ENCODE results near the gene CCDC68.

The CCDC68 gene

DNA sequence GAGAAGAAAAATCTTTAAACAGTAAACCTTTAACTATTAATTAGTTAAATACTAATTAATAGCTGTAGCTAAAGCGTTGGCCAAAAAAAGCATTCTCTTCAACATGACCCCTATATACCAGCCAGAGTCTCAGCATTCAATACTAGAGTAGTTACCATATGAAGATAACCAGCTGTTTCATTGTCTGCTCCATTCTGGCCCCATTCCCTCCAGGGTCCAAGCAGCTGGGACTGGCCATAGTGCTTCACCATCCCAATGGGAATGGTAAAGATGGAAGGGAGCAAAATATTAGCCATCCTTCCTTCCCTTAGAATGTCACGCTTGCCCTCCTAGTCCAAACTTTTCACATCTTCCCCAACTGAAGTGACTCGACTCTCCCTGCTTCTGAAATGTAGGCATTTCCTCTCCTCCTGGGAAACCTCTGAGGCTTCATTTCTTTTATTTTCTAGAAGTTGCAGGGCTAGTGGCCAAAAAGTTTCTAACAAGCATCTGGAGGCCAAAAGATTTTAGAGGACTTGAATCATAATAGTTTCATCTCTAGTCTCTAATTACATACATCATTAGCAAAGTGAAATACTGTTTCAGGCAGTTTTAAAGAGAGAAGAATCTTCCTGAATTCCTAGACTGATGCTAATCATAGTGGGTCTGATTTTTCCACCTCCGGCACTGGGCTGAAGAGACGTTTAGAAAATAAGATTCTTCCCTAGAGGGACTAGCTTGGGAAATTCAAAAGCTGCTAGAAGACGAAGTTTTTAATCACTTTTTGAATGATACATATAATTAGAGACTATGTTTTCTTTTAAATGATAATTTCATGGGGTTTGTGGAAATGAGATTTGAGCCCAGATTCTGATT, 52.7 kb downstream of the CCDC68 start:
- no peaks in the 10 kb centered on the region for H3K36me3 ChIP-seq (ENCODE audit: control insufficient read depth, insufficient read depth, low read length)
- no peak overlapping the region for H3K27ac ChIP-seq (ENCODE audit: insufficient read depth, low read length, poor library complexity, severe bottlenecking)
- no peaks in the 10 kb centered on the region for H3K4me1 ChIP-seq (ENCODE audit: control insufficient read depth, insufficient read depth, low read length, poor library complexity, severe bottlenecking)
- H3K27me3 ChIP-seq (replicated peaks; ENCODE audit: control insufficient read depth, insufficient read depth, low read length, poor library complexity, severe bottlenecking), result no peaks in the 10 kb centered on the region
- H3K4me3 ChIP-seq (ENCODE audit: insufficient read depth, low read depth, low read length, poor library complexity, severe bottlenecking), result no peak overlapping the region
- H3K9me3 ChIP-seq (ENCODE audit: control insufficient read depth, low read length), result no peaks in the 10 kb centered on the region
- no peak for DNase-seq

DNA sequence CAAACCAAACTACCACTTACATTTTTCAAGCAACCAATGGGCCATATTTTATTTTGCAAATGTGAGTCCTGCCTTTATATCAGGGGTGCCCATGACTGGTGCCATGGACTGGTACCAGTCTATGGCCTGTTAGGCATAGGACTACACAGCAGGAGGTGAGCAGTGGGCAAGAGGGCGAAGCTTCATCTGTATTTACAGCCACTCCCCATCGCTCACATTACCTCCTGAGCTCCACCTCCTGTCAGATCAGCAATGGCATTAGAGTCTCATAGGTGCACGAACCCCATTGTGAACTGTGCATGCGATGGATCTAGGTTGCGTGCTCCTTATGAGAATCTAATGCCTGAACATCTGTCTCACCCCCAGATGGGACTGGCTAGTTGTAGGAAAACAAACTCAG, 53.6 kb downstream of the CCDC68 start:
- Histone ChIP-seq H3K4me1 (ENCODE audit: control insufficient read depth, insufficient read depth, low read length, poor library complexity, severe bottlenecking) (no peaks in the 10 kb centered on the region), H3K9me3 (ENCODE audit: control insufficient read depth, low read length) (no peaks in the 10 kb centered on the region), H3K27me3 (replicated peaks; ENCODE audit: control insufficient read depth, insufficient read depth, low read length, poor library complexity, severe bottlenecking) (no peaks in the 10 kb centered on the region), H3K36me3 (ENCODE audit: control insufficient read depth, insufficient read depth, low read length) (no peaks in the 10 kb centered on the region), H3K4me3 (ENCODE audit: insufficient read depth, low read depth, low read length, poor library complexity, severe bottlenecking) (no peak overlapping the region), H3K27ac (ENCODE audit: insufficient read depth, low read length, poor library complexity, severe bottlenecking) (no peak overlapping the region)
- DNase-seq, result no peak

DNA sequence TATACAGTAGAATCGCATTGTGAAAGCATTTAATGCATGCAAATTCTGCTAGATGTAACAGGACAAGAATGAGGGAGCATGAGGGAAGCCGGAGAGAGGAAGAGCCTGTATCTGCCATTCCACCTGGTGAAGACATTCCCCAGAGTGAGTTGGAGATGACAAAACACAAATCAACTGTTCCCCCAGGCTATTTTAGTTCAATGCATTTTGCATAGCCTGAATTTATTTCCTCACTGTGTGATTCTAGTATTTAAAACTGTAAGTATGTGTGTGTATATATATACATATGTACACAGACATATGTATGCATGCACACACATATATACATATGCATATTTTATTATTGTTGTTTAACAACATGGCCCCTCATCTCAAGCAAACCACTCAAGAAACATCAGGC, 54.7 kb downstream of the CCDC68 start:
- no peaks in the 10 kb centered on the region for H3K9me3 ChIP-seq (ENCODE audit: control insufficient read depth, low read length)
- H3K27ac ChIP-seq (ENCODE audit: insufficient read depth, low read length, poor library complexity, severe bottlenecking), result no peak overlapping the region
- H3K4me1 ChIP-seq (ENCODE audit: control insufficient read depth, insufficient read depth, low read length, poor library complexity, severe bottlenecking), result no peaks in the 10 kb centered on the region
- H3K27me3 ChIP-seq (replicated peaks; ENCODE audit: control insufficient read depth, insufficient read depth, low read length, poor library complexity, severe bottlenecking), result no peaks in the 10 kb centered on the region
- H3K4me3 ChIP-seq (ENCODE audit: insufficient read depth, low read depth, low read length, poor library complexity, severe bottlenecking), result no peak overlapping the region
- H3K36me3 ChIP-seq (ENCODE audit: control insufficient read depth, insufficient read depth, low read length), result no peaks in the 10 kb centered on the region
- no peak for DNase-seq

GRCh38 chr18:54900290-54900689, 59.0 kb downstream of the CCDC68 start:
- no peak overlapping the region for H3K4me3 ChIP-seq (ENCODE audit: insufficient read depth, low read depth, low read length, poor library complexity, severe bottlenecking)
- no peaks in the 10 kb centered on the region for H3K36me3 ChIP-seq (ENCODE audit: control insufficient read depth, insufficient read depth, low read length)
- no peak overlapping the region for H3K27ac ChIP-seq (ENCODE audit: insufficient read depth, low read length, poor library complexity, severe bottlenecking)
- H3K27me3 ChIP-seq (replicated peaks; ENCODE audit: control insufficient read depth, insufficient read depth, low read length, poor library complexity, severe bottlenecking), result no peaks in the 10 kb centered on the region
- no peaks in the 10 kb centered on the region for H3K4me1 ChIP-seq (ENCODE audit: control insufficient read depth, insufficient read depth, low read length, poor library complexity, severe bottlenecking)
- DNase-seq, result no peak
- H3K9me3 ChIP-seq (ENCODE audit: control insufficient read depth, low read length), result no peaks in the 10 kb centered on the region

GRCh38 chr18:54899500-54899899, 59.8 kb downstream of the CCDC68 start:
- no peaks in the 10 kb centered on the region for H3K27me3 ChIP-seq (replicated peaks; ENCODE audit: control insufficient read depth, insufficient read depth, low read length, poor library complexity, severe bottlenecking)
- H3K4me3 ChIP-seq (ENCODE audit: insufficient read depth, low read depth, low read length, poor library complexity, severe bottlenecking), result no peak overlapping the region
- H3K27ac ChIP-seq (ENCODE audit: insufficient read depth, low read length, poor library complexity, severe bottlenecking), result no peak overlapping the region
- no peaks in the 10 kb centered on the region for H3K36me3 ChIP-seq (ENCODE audit: control insufficient read depth, insufficient read depth, low read length)
- no peaks in the 10 kb centered on the region for H3K4me1 ChIP-seq (ENCODE audit: control insufficient read depth, insufficient read depth, low read length, poor library complexity, severe bottlenecking)
- H3K9me3 ChIP-seq (ENCODE audit: control insufficient read depth, low read length), result no peaks in the 10 kb centered on the region
- DNase-seq, result no peak

- Histone ChIP-seq H3K27ac (ENCODE audit: insufficient read depth, low read length, poor library complexity, severe bottlenecking) (no peak overlapping the region), H3K4me1 (ENCODE audit: control insufficient read depth, insufficient read depth, low read length, poor library complexity, severe bottlenecking) (no peaks in the 10 kb centered on the region), H3K27me3 (replicated peaks; ENCODE audit: control insufficient read depth, insufficient read depth, low read length, poor library complexity, severe bottlenecking) (no peaks in the 10 kb centered on the region), H3K4me3 (ENCODE audit: insufficient read depth, low read depth, low read length, poor library complexity, severe bottlenecking) (no peak overlapping the region), H3K9me3 (ENCODE audit: control insufficient read depth, low read length) (no peaks in the 10 kb centered on the region), H3K36me3 (ENCODE audit: control insufficient read depth, insufficient read depth, low read length) (no peaks in the 10 kb centered on the region)
- no peak for DNase-seq
Measured at GRCh38 chr18:54888933-54889332, 70.3 kb downstream of the CCDC68 start.

- no peak for DNase-seq
- Histone ChIP-seq H3K4me3 (ENCODE audit: insufficient read depth, low read depth, low read length, poor library complexity, severe bottlenecking) (no peak overlapping the region), H3K4me1 (ENCODE audit: control insufficient read depth, insufficient read depth, low read length, poor library complexity, severe bottlenecking) (no peaks in the 10 kb centered on the region), H3K27me3 (replicated peaks; ENCODE audit: control insufficient read depth, insufficient read depth, low read length, poor library complexity, severe bottlenecking) (no peaks in the 10 kb centered on the region), H3K36me3 (ENCODE audit: control insufficient read depth, insufficient read depth, low read length) (no peaks in the 10 kb centered on the region), H3K27ac (ENCODE audit: insufficient read depth, low read length, poor library complexity, severe bottlenecking) (no peak overlapping the region), H3K9me3 (ENCODE audit: control insufficient read depth, low read length) (no peaks in the 10 kb centered on the region)
Measured at GRCh38 chr18:54888378-54888777, 70.9 kb downstream of the CCDC68 start.

- H3K4me1 ChIP-seq (ENCODE audit: control insufficient read depth, insufficient read depth, low read length, poor library complexity, severe bottlenecking), result no peaks in the 10 kb centered on the region
- H3K27ac ChIP-seq (ENCODE audit: insufficient read depth, low read length, poor library complexity, severe bottlenecking), result no peak overlapping the region
- no peak overlapping the region for H3K4me3 ChIP-seq (ENCODE audit: insufficient read depth, low read depth, low read length, poor library complexity, severe bottlenecking)
- no peak for DNase-seq
- H3K9me3 ChIP-seq (ENCODE audit: control insufficient read depth, low read length), result no peaks in the 10 kb centered on the region
- no peaks in the 10 kb centered on the region for H3K36me3 ChIP-seq (ENCODE audit: control insufficient read depth, insufficient read depth, low read length)
- H3K27me3 ChIP-seq (replicated peaks; ENCODE audit: control insufficient read depth, insufficient read depth, low read length, poor library complexity, severe bottlenecking), result no peaks in the 10 kb centered on the region
Measured at GRCh38 chr18:54883816-54884604, 75.3 kb downstream of the CCDC68 start.

DNA sequence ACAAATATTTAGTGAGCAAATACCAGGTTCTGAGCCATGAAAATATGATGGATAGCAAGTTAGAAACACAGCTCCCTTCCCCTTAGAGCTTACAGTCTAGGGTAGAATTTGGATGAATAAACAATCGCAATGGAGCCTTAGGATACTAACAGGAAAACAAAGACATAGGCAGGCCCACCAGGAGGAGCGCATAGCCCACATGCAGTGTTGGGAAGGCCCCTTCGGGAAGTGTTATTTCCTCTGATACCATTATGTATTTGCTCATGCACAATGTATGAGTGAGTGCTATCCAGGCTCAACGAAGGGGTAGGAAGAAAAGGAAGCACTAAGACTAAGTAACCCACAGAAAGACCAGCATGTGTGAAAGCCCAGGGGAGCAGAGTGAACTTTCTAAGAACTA, 76.9 kb downstream of the CCDC68 start:
- no peaks in the 10 kb centered on the region for H3K4me1 ChIP-seq (ENCODE audit: control insufficient read depth, insufficient read depth, low read length, poor library complexity, severe bottlenecking)
- DNase-seq, result no peak
- H3K27me3 ChIP-seq (replicated peaks; ENCODE audit: control insufficient read depth, insufficient read depth, low read length, poor library complexity, severe bottlenecking), result no peaks in the 10 kb centered on the region
- no peak overlapping the region for H3K4me3 ChIP-seq (ENCODE audit: insufficient read depth, low read depth, low read length, poor library complexity, severe bottlenecking)
- no peak overlapping the region for H3K27ac ChIP-seq (ENCODE audit: insufficient read depth, low read length, poor library complexity, severe bottlenecking)
- H3K36me3 ChIP-seq (ENCODE audit: control insufficient read depth, insufficient read depth, low read length), result no peaks in the 10 kb centered on the region
- no peaks in the 10 kb centered on the region for H3K9me3 ChIP-seq (ENCODE audit: control insufficient read depth, low read length)

GRCh38 chr18:54881229-54881768, 78.0 kb downstream of the CCDC68 start:
- DNase-seq, result no peak
- no peak overlapping the region for H3K4me3 ChIP-seq (ENCODE audit: insufficient read depth, low read depth, low read length, poor library complexity, severe bottlenecking)
- H3K9me3 ChIP-seq (ENCODE audit: control insufficient read depth, low read length), result no peaks in the 10 kb centered on the region
- no peak overlapping the region for H3K27ac ChIP-seq (ENCODE audit: insufficient read depth, low read length, poor library complexity, severe bottlenecking)
- H3K4me1 ChIP-seq (ENCODE audit: control insufficient read depth, insufficient read depth, low read length, poor library complexity, severe bottlenecking), result no peaks in the 10 kb centered on the region
- H3K36me3 ChIP-seq (ENCODE audit: control insufficient read depth, insufficient read depth, low read length), result no peaks in the 10 kb centered on the region
- H3K27me3 ChIP-seq (replicated peaks; ENCODE audit: control insufficient read depth, insufficient read depth, low read length, poor library complexity, severe bottlenecking), result no peaks in the 10 kb centered on the region

Measured in effector memory CD4-positive, alpha-beta T cell (primary cell).